ENCODE data around the gene AUTS2.
"Not testable (repeated sequence)": the region's sequence is repeated elsewhere in the genome, so short reads cannot be mapped to it uniquely, and the experiment has no call there.

Gene AUTS2

DNA sequence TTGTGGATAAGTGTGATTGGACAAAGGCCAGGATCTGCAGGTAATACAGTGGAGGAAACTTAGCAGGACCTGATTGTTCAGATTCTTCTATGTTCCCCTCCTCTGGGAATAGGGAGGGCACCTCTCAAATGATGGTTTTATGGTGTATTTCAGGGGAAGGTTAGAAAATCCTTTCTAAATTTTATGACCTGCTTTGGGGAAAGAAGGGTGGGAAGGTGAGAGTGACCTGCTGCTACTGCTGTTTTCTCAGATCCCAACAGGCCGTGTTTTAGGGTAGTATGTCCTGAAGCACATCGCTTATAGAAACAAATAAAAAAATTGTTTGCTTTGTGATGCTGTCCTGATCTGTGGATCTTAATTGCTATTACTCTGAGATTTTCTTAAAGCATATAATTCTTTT, 1129.6 kb downstream of the AUTS2 start:
- Mint-ChIP-seq H3K9me3 (peaks cover 6% of the 10 kb centered on the region), H3K36me3 (ENCODE audit: low read depth) (peaks cover 37% of the 10 kb centered on the region), H3K27me3 (ENCODE audit: low read depth) (no peaks in the 10 kb centered on the region), H3K27ac (no peak overlapping the region), H3K4me3 (no peak overlapping the region), H3K4me1 (peaks cover 35% of the 10 kb centered on the region)
- no peak for TF ChIP-seq CTCF (IDR thresholded peaks at IDR 0.05; ENCODE audit: unreplicated experiment in 3 of 3)

- Mint-ChIP-seq H3K4me3 (no peak overlapping the region), H3K4me1 (peaks cover 38% of the 10 kb centered on the region), H3K27me3 (ENCODE audit: low read depth) (no peaks in the 10 kb centered on the region), H3K9me3 (peaks cover 6% of the 10 kb centered on the region), H3K36me3 (ENCODE audit: low read depth) (peaks cover 38% of the 10 kb centered on the region), H3K27ac (peak overlapping the region; percentile 16 to 81 (median 68))
- TF ChIP-seq CTCF (IDR thresholded peaks at IDR 0.05; ENCODE audit: unreplicated experiment in 3 of 3), result no peak
Observed at GRCh38 chr7:70728872-70729552, 1130.7 kb downstream of the AUTS2 start.

DNA sequence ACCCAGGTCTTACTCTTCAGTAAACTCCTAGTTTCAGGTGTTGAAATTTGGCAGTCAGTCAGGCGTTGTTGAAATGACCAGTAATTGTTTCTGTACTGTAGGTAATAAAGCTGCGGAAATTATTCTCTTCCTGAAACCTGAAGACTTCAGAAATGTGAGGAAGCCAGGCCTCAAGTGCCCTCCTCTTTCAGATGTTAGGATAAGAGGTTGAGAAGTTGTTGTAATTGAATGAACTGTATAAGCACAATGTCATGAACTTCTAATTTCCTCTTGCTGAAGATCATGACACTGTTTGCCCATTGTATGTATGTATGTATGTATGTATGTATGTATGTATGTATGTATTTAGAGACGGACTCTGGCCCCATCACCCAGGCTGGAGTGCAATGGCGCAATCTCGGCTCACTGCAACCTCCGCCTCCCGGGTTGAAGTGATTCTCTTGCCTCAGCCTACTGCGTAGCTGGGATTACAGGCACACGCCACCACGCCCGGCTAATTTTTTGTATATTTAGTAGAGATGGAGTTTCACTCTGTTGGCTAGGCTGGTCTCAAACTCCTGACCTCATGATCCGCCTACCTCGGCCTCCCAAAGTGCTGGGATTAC, 1131.4 kb downstream of the AUTS2 start:
- Mint-ChIP-seq H3K4me1 (peaks cover 41% of the 10 kb centered on the region), H3K27ac (peak overlapping the region; percentile 16 to 81 (median 68)), H3K36me3 (ENCODE audit: low read depth) (peaks cover 43% of the 10 kb centered on the region)
- H3K27me3 Mint-ChIP-seq (ENCODE audit: low read depth); H3K9me3 Mint-ChIP-seq; H3K4me3 Mint-ChIP-seq: not testable (repeated sequence)

GRCh38 chr7:70730451-70731110, 1132.3 kb downstream of the AUTS2 start:
- H3K4me3 Mint-ChIP-seq, result no peak overlapping the region
- H3K36me3 Mint-ChIP-seq (ENCODE audit: low read depth), result peaks cover 44% of the 10 kb centered on the region
- peaks cover 6% of the 10 kb centered on the region for H3K9me3 Mint-ChIP-seq
- no peaks in the 10 kb centered on the region for H3K27me3 Mint-ChIP-seq (ENCODE audit: low read depth)
- H3K27ac Mint-ChIP-seq, result no peak overlapping the region
- peaks cover 46% of the 10 kb centered on the region for H3K4me1 Mint-ChIP-seq
- no peak for TF ChIP-seq CTCF (IDR thresholded peaks at IDR 0.05; ENCODE audit: unreplicated experiment in 3 of 3)

DNA sequence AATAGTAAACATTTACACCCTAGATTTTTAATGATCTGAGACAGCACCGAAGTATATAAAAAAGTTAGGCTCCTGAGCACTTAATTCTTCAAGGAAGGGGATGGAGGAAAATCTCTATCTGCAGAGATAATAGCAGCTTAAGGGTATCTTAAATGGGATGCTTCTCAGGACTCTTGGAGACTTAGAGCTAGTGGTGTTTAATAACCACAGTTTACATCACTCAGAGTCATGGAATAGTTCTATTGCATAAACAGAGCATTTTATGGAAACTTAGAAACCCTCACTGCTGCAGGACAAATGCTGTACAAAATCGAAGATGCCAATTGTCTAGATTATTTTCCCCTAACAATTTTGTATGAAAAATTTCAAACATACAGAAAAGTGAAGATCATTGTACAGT, 1134.8 kb downstream of the AUTS2 start:
- H3K4me3 Mint-ChIP-seq, result no peak overlapping the region
- no peak overlapping the region for H3K27ac Mint-ChIP-seq

More for the DNA sequence above, 1134.8 kb downstream of the AUTS2 start:
- Mint-ChIP-seq H3K9me3 (peaks cover 6% of the 10 kb centered on the region), H3K4me1 (peaks cover 58% of the 10 kb centered on the region), H3K27me3 (ENCODE audit: low read depth) (no peaks in the 10 kb centered on the region), H3K36me3 (ENCODE audit: low read depth) (peaks cover 44% of the 10 kb centered on the region)
- TF ChIP-seq CTCF (IDR thresholded peaks at IDR 0.05; ENCODE audit: unreplicated experiment in 3 of 3), result no peak
